ENCODE data around the gene CCL5.
A peak's percentile ranks its signal among the peaks of the same experiment; 100 is the strongest.

CCL5 gene

DNA sequence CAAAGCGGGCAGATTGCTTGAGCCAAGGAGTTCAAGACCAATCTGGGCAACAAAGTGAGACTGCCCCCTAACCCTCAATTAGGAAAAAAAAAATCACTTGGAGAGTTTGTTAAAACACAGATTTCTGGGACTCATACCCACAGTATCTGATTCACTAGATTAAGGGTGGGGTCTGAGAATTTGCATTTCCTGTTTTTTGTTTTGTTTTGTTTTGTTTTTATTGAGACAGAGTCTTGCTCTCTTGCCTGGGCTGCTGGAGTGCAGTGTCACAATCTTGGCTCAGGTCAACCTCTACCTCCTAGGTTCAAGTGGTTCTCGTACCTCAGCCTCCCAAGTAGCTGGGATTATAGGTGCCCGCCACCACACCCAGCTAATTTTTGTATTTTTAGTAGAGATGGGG is 12.6 kb downstream of the CCL5 start:
- DNase-seq = no peak

DNA sequence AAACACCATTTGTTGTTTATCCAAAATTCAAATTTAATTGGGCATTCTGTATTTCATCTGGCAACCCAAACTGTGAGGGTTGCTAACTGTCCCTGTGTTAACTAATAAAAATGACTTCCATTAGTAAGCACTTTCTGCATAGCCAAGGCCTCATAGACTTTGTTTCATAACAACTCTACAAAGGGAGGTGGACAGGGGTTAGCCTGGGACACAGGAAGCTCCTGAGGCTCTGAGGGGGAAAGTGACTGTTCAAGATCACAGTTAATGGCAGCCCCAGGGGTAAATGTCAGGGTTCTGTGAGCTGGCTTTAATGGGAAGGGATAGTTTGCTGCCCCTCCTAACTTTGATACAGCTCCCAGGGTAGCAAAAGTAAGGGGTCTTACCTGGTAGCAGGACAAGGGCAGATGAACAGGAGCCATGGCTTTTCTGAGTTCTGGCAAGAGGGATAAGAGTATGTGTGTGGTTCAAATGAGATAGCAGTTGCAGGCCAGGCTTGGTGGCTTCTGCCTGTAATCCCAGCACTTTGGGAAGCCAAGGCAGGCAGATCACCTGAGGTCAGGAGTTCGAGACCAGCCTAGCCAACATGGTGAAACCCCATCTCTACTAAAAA is 13.7 kb downstream of the CCL5 start:
- DNase-seq = no peak

GRCh38 chr17:35865412-35866340 is 14.5 kb downstream of the CCL5 start:
- DNase-seq = peak; percentile 38

GRCh38 chr17:35864853-35865252 is 15.3 kb downstream of the CCL5 start:
- DNase-seq = no peak

DNA sequence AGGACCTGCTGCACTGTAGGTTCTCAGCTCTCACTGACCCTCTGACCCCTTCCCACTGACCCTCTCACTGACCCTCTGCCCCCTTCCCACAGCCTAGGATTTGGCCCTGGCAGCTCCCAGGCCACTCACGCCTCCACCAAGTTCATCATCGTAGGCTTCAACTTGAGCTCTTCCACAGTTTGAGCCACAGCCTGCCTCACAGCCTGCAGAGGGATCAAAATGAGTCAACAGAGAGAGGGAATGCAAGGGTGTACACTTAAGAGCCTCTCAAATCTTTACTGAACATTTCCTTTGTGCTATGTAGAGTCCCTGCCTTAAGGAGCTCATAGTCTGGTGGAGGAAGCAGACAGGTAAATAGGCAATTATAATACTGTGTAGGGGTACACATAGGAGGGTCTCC is 23.6 kb downstream of the CCL5 start:
- peak; percentile 69 for DNase-seq

DNA sequence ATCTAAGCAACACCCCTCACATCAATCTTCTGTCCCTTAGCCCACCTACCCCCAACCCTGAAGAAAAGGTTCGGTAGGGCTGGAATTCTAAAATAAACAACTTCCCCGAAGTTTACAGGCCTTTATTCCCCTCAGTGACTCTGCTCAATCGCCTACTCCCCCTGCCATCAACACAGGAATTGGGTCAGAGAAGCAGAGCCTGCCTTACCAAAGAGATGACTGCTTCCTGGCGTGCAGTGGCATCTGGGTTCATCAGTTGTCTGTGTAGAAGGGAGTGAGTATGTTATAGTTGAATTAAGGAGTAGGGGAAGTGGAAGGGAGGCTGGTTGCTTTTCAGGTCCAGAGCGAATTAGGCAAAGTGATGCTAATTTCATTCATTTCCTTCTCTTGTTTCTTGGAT is 24.2 kb downstream of the CCL5 start:
- no peak for DNase-seq

- DNase-seq = peak; percentile 79
Observed at GRCh38 chr17:35849469-35850348, 30.5 kb downstream of the CCL5 start.

DNA sequence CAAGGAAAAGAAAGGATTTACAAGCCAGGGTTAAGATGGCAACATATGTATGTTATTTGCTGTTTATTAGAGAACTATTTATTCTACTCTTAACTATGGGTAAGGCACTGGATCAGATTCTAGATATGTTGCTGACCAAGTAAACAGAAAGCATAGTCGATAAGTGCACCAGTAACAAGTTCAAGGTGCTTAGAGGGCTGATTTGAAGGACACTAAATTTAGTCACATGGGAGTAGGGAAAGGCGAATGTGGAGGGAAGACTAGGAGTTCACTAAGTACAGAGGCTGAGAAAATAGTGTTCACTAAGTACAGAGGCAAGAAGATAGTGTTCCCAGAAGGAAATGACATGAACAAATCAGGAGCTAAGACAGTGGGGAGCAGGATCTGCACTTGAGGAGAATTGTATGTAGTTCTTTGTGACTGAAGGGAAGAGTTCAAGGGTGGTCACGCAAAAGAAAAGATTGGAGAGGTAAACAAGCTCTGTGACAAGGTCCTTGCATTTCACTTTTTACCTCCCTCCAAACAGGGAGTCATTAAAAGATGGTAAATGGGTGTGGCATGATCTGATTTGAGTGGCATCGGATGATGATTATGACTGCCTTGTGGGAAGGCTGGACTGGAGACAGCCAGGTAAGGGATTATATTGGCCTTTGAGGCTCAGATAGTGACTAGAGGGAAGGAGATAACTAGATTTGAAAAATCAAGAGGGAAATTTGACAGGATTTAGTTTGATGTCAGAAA is 32.4 kb downstream of the CCL5 start:
- no peak for DNase-seq

- DNase-seq = no peak
Observed at GRCh38 chr17:35847006-35847405, 33.2 kb downstream of the CCL5 start.

DNA sequence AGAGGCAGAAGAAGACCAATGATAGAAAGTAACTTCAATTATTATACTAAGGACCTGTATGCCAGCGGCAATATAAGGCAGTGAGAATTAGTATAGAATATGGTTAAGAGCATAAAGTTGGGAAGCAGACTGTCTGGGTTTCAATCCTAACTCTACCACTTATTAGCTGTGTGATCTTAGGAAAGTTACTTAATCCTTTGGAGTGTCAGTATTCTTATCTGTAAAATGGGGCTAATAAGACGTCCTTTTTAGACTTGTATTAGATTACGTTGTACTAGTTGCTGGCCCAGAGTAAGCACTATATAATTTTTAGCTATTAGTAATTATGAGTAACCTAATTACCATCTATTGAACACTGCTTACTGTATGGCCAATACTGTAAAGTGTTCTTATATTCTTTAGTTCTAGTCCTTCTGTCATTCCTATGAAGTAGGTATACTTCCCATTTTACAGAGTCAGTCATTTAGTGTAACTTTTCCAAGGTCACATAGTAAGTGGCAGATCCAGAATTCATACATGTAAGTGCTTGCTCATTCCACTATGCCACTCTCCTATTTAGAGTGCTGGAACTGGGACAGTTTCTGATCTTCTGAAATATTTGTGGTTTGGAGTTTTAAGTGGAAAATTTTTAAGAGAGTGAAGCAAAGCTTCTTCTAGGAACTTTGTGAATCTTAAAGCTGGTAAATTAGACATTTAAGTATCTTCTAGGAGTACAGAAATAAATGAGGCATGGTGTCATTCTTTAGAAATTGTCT is 33.9 kb downstream of the CCL5 start:
- no peak for DNase-seq

GRCh38 chr17:35844547-35844946 is 35.6 kb downstream of the CCL5 start:
- DNase-seq = no peak

DNA sequence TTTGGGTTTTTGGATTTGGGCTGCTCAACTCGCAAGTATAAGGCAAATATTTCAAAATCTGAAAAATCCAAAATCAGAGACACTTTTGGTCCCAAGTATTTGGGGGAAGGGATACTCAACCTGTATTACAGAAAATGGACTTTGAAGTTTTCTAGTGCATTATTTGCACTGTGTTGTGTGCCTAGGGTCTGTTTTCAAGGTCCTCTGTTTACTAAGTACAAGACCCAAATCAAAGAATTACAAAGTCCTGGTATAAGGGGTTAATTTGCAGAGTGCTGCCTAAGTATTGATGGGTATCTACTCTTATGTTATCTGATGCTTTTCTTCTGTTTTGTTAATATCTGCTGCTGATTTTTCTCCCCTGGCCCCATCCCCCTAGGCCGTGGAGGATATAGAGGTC is 36.5 kb downstream of the CCL5 start:
- no peak for DNase-seq

GRCh38 chr17:35842239-35842638 is 37.9 kb downstream of the CCL5 start:
- no peak for DNase-seq

DNA sequence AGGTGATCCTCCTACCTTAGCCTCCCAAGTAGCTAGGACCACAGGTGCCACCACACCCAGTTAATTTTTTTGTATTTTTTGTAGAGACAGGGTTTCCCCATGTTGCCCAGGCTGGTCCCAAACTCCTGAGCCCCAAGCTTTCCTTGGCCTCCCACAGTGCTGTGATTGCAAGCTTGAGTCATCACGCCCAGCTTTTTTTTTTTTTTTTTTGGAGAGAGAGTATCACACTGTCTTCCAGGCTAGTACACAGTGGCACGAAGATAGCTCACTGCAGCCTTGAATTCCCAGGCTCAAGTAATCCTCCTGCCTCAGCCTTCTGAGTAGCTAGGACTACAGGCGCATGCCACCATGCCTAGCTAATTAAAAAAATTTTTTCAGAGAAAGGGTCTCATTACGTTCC is 38.7 kb downstream of the CCL5 start:
- DNase-seq = no peak

- DNase-seq = no peak
Observed at GRCh38 chr17:35841101-35841500, 39.1 kb downstream of the CCL5 start.

- DNase-seq = no peak
Observed at GRCh38 chr17:35825206-35825605, 55.0 kb downstream of the CCL5 start.
